Stimulated activated CD4-positive, alpha-beta T cell treated with anti-CD3 and anti-CD28 coated beads, Interleukin-2, amount 100 ng/mL, for 4 hours (primary cell): Measurements from ENCODE around the gene CNTNAP5.

ENCODE experiments used
- DNase-seq: peaks from one replicate; pipeline ENCODE4 v3.0.0-alpha.2; 2020; ENCODE audit warnings: low read depth

Gene CNTNAP5

DNA sequence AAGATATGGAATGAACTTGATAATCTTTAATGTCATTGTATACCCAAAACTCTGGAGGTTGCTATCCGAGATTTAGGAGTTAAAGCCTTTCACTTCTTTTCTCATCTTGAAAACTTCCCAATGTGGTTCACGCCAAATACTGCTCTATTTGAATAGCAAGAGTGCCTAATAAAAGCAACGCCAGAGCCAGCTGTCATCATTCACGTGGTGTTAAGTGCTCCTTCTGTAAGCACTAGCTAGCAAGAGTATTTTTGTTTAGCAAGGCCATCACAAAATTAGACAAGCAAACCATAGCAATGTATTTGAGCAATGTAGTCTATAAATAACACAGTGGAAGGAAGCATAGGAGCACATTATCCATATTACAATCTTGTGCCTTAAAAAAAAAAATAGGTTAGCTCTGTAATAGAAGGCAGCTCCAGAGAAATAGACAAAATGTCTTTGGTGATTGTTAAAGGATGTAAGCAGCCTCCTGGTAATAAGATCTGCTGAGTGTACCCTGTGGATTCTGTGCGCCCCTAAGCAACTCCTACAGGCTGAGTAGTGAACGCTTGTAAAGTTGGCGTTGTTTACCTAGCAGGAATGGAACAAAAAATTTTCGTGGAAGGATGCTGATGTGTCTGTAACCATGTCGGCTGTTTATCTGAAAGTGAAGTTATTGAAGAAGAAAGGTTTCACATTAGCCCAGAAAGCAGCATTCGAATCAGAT lies 518.0 kb downstream of the CNTNAP5 start:
- no peak for DNase-seq

DNA sequence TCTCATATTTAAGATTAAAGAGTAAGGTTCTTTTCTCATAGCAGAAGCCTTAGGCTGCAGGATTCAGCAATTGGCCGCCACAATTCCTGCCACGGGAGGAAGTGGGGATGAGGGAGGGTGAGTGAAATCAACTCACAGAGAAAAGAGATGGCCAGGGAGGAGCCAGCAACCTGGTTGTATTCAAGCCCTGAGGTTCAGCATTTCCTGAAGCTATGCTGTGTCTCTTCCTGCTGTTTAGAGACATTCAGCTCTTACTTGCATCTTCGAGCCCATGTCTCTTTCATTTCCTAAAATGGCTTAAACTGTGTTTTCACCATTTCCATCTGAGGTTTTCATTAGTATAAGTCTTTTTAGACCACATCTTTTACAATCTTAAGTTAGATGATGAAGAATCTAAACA lies 522.6 kb downstream of the CNTNAP5 start:
- DNase-seq = no peak

DNA sequence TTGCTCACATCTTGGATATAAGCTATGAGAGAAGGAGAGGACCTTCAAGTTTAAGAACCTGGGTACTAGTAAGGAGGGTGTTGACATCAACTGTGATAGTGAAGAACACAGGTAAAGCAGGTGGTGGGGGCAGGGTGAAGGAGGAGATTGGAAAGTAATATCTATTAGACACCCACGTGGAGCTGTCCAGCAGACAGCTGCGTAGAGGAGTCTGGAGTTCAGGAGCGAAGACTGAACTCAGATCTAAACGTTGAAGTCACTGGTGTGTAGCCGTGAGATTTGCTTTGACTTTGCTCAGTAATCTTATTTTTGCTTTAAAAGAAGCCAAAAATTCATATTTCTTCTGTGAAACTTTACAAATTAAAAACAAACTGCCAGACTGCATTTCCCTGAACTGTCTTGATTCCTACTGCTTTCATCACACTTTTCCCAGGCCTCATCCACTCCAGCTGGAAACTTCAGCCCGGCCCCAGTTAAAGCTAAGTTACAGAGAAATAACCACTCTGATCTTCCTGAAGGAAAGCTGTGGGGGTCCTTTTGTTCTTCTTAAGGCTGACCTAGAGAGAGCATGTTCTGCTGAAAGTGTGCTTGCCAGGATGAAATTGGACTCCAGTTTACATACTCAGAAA lies 533.3 kb downstream of the CNTNAP5 start:
- no peak for DNase-seq

DNA sequence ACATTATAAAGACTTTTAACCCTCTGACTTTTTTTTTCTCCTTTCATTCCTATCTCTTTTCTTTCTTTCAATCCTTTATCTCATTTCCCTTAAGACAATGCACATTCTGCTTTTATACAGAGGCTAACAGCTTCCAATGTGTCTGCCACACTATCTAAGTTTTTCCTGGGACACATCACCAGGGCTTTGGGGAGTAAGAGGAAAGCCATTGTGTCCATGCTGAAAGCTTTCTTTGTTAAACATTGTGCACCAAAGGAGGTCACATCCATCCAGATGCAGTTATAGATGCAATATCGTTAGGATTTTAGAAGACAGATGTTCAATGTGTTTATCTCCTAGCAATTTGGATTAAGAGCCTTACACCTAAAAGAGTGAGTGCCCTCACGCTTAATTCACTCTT lies 534.1 kb downstream of the CNTNAP5 start:
- DNase-seq = no peak

DNA sequence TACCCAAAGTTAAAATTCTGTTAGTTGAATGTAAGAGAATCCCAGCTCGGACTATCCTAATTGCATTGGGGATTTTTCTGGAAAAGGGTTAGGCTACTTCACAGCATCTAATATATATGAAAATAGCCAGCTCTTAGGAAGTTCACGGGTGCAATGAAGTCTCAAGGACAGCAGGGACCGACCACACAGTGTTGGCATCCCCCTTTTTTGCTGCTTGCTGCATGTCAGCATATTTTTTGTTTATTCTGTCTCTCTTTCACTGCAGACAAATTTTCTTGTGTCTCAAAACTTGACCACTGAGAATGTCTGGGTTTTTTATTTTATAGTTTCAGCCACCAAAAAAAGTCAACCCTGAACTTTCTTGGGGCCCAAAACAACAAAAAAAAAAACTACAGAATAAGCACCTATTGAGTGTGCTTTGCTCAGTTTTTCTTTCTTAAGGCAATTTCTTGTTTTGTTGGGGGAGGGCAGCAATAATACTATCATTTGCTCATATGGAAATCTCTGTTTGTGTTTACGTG lies 535.6 kb downstream of the CNTNAP5 start:
- no peak for DNase-seq

DNA sequence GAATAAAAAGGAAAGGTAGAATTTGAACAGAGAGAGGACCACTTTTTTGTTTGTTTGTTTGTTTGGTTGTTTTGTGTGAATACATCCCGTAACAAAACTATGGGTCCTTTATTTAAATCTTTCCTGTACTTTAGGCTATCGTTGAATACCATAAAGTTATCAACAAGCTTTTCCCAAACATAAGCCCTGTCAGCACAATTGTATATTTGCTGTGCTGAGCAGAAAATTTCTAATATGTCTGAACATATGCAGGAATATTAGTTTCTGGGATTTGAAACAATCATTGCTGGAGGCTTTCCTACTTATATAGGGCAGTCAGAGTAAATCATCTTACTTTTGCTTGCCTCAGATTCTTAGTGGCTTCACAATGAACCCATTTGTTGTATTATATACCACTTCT lies 536.4 kb downstream of the CNTNAP5 start:
- DNase-seq = no peak

DNA sequence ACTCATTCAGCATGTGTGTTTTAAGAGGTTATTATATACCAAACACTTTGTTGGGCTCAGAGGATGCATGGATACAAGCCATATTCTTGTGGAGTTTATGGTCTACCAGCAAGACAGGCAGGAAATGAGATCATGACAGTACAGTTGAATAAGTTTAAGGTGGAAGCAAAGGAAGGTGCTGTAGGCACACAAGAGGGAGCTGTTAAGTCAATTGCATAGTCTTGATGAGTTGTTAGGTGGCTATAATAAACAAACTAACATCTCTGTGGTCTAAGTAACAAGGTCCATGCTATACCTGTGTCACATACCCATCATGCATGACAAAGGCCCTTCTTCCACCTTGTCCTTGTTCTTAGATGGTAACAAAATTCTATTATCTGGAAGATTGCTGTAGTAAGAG lies 538.3 kb downstream of the CNTNAP5 start:
- no peak for DNase-seq

DNA sequence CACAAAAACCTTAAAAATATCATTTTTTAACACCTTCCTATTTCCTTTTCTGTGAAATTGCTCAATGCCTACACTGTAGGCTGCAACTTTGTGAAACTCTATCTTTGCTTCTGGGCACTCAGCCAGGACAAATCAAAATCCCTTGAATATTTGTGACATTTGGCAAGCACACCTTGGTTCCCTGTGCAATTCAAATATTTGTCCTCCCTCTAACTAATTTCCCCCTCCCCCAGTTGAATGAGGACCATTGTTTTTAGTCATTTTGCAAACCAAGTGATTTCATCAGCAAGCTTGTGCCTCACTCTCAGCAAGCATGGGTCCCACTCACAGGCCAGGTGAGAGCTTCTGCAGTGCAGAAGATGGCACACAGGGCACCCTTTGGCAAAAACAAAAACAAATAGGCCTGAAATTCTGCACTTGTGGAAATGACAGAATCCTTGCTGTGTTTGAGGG lies 541.5 kb downstream of the CNTNAP5 start:
- no peak for DNase-seq

DNA sequence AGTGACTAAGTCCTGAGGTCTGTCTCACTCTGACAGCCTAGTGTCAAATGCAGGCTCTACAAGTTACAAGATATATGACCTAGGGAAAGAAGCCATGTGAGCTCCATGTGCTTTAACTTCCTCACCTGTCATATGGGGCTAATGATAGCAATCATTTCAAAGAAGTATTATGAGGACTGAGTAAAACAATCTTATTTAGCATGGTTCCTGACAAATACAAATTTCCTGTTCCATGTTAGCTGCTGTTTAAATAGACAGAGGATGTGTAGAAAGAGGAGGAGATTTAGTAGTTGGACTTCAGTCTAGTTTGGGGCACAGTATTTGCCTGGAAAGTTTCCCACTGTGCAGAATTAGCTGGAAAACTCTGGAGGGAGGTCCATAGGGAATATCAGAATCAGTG lies 545.8 kb downstream of the CNTNAP5 start:
- no peak for DNase-seq

DNA sequence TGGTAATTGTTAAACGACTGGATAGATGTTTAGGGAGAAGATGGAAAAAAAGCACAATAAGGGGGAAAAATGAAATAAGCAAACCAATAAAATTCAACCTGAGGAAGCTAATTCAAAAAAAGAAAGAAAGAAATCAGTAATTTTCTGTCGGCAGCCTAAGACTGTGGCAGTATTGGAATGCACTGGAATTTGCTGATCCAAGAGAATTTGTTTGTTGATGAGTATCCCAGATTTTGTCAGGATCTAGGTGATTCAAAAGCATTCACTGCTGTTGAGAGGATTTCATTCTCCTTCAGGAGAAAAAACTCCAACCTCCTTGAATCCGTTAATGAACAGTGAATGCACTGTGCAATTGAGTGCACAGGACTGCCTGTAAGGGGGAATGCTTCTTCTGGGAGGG lies 546.7 kb downstream of the CNTNAP5 start:
- DNase-seq = no peak

DNA sequence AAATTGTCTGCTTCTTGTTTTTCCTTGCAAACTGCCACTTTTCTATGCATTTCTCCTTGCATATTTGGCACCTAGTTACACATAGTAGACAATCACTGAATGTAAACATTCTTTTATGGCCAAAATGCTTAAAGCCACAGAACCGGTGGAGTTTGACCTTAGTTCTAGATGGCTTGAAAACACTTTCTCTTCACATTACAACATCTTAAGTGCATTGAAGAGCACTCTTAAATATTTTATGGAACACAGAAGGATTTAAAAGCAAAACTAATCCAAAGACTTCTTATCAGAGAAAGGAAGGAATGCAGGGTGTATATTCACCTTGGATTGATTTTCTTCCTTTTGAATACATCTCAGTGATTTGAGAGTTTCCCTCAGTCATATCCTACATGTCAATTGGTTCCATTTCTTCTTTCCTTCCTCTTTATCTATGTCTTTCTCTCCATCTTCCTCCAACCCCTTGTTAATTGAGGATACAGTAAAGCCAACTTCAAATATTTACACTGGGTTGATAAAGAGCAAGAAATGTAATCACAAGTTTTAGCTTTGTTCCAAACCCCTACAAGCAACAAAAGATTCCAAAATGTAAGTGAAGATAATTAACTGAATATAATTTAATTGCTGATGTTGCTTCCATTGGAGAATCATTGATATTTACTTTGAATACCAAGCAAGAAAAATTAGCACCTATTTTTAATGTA lies 548.0 kb downstream of the CNTNAP5 start:
- DNase-seq = no peak

DNA sequence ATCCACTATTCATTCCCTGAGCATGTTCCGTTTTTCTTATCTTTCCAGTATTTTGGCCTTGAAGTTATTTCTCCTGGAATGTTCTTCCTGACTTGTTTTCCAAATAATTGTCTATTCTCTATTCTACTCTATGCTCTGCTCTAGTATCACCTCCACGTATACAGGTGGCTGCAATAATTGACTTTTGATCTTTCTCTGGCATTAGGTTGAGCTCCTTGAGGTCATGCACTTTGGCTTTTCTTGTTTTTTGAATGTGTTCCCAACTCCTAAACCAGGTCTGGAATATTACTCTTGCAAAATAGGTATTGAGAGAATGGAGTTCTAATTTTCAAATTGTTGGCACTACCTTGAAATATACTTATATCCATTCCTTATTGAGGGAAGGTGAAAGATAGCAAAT lies 550.4 kb downstream of the CNTNAP5 start:
- no peak for DNase-seq

DNA sequence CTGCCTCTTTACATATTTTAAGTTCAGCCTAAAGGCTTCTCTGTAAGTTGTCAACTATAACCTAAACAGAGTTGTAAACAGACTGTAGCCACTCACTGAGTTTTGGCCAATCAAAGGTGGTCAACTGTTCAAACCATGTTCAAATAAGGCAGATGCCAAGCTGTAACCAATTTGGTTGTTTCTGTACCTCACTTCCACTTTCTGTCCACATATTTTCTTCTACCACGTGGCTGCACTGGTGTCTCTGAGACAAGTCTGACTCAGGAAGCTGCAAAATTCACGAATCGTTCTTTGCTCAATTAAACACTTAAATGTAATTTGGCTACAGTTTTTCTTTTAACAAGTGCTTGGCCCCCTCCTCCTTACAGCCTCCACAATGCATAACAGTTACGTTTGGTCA lies 555.2 kb downstream of the CNTNAP5 start:
- no peak for DNase-seq

DNA sequence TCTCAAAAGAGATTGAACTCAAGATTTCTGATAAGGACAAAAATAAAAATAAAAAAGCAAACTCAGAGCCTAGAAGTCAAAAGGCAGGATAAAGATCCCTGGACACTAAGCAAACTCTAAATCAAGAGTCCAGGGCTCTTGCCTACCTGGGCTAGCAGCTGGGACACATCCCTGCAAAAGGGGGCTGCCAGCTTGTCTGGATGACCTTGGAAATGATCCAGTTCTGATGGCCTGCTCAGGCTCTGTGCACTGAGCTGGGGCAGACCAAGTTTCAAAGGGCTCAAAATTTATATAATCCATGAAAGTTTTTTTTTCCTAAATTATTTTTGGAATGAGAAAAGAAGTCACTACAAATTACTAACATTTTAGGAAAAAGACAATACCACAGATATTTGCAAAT lies 557.3 kb downstream of the CNTNAP5 start:
- no peak for DNase-seq

DNA sequence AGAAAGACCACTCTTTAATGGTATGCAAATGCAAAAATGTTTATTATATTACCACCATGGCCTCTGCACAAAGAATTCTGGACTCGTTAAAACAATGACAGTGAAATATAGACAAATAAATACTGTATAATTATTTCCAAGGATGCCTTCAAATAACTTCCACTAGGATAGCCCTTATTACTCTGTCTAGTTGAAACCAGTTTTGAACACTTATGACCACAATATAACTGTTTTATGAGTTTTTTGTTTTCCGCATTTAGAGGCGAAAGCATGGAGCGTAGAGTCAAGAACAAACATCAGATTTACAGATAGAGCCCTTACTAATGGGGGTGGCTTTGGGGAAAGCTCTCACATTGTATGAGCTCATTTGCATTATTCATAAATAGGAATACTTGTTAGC lies 559.5 kb downstream of the CNTNAP5 start:
- DNase-seq = no peak

DNA sequence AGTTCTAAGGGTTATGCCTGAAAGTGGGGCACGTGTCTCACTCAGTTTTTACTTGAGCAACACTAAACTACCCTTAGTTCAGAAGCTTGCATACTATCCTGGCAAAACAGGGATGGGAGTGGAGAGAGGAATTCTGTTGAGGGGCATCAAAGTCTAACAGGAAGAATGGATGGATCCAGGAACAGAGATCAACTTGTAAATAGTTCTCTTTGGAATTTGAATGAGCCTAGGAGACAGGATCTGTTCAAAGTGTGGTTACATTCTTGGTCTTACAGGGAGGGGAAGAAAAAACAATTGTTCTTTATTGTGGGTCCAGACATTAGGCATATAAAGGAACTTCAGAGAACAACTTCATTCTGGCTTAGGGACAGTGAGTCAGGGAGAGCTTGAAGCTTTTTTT lies 560.2 kb downstream of the CNTNAP5 start:
- no peak for DNase-seq

DNA sequence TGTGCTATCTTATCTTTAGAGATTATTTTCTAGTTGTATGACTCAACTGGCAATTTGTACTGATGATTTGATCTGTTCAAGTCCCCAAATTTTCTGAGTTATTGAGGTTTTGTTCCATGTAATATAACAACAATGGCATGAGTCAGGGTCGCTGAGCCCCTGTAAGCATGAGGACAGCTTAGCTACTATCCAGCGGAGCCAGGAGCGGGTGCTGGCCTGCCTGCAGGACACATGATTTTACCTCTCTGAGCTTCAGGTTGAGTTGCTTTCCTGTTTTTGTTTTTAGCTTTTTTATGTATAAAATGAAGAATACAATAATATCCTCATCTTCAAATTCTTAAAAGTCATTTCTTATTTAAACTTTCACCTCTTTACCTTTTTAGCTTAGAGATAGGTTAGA lies 561.1 kb downstream of the CNTNAP5 start:
- no peak for DNase-seq

DNA sequence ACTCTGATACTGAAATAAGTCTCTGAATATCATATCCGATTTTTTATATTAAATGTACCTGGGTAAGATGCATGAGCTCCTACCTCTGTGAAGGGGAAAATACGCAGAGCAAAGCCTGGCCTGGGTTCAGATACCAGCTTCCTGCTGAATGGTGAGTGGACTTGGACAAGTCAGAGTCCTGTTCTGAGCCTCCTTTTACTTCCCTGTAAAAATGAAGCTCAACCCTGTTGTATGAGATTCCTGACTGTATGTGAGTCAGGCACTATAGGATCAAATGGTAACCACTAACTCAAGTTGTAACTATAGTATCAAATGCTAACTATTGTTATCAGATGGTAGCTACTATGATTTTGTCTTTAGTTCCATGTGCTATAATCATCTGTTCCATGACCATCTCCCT lies 561.7 kb downstream of the CNTNAP5 start:
- DNase-seq = no peak

DNA sequence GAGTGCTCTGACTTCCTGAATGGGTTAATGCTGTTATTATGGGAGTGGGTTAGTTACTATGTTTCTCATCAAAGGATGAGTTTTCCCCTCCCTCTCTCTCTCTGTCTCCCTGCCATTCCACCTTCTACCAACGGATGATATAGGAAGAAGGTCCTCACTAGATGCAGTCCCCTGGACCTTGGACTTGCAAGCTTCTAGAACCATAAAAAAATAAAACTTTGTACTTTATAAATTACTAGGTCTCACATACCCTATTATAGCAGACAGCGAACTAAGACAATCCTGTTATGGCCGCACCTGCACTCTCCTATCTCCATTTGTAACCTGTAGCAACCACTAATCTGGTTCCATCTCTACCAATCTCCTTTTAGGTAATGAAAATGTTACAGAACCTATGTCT lies 564.9 kb downstream of the CNTNAP5 start:
- DNase-seq = no peak

DNA sequence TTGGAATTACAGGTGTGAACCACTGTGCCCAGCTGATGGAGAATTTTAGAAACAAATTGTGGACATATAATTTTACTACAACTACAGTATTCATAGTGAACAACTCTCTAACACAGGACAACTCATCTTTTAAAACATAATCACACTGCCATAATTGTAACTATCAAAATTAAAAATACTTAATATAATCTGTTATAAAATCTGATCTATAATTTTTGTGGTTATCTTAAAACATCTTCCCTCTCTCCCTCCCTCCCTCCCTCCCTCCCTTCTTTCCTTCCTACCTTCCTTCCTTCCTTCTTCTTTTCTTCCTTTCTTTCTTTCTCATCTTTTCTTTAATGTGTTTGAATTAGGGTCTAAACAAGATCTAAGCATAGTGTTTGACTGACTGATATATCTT lies 577.7 kb downstream of the CNTNAP5 start:
- no peak for DNase-seq

DNA sequence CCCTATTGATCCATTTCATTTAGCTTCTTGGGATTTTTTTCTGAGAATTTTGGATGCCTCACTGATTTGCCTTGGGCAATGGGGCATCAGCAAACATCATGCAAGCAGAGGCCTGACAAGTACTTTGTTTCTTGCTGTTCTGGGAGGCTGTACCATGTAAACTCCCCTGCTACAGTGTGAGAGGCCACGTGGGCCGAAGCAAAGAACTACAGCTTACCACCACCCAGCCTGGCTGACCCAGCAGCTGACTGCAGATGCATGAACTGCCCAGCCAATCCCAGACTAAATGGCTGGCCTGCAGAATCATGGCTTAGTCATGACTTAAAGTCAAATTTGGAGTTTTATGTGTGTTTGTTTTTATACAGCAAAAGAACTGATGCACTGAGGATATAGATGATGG lies 579.9 kb downstream of the CNTNAP5 start:
- DNase-seq = no peak

DNA sequence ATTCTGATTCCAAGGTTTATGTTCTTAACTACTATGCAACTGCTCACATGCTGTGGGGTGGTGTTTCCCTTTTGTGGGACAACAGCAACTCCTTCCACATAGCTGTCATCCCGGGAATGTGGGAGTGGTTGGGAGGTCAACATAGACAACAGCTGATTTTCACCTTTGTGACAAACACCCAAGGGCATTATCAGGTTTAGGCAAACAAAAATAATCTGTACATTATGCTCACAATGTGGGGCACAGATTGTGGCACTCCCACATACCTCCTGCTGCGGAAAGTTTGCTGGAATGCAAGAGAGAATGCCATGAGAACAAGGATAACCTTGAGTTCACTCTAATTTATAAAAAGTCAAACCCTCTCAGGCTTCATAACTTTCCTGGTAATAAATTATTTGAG lies 582.6 kb downstream of the CNTNAP5 start:
- no peak for DNase-seq

DNA sequence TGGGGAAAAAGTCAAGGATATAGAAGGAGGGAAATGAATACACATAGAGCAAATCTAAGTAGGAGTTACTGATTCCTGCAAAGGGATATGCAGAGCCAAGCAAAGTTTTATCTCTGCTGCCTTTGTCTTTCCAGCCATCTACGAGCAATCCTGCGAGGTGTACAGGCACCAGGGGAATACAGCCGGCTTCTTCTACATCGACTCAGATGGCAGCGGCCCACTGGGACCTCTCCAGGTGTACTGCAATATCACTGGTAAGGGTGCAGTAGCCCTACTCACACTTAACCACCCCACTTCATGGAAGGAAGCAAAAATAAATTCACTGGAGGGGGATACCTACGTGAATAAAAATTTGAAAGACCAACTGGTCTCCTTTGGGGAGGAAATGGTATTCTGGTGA lies 584.6 kb downstream of the CNTNAP5 start:
- no peak for DNase-seq
